OCI-LY7 (cell line): Measurements from ENCODE around the gene ACOX1. TPM values are rescaled to one million over a fixed set of nuclear protein-coding genes. Genes with fewer than 3 reads are reported as not detected.

Experiments
- BruUV-seq: library from RNA; stranded (reverse); fragments of 400-500 nt; replicated peaks from 2 replicates; lab custom pipeline; 2021; lab: Mats Ljungman, UMichigan
- CTCF ChIA-PET: fragments of 300-600 bp; sonication (Branson Sonifier 250); formaldehyde crosslinking; loops from one replicate; lab custom pipeline; 2022; ENCODE audit warnings: antibody characterized with exemption; ENCODE audit not compliant: unreplicated experiment; lab: Charles Lee
- POLR2A ChIA-PET: fragments of 300-600 bp; sonication (Branson Sonifier 250); formaldehyde crosslinking; loops from one replicate; lab custom pipeline; 2022; ENCODE audit warnings: antibody characterized with exemption; lab: Charles Lee
- DNase-seq: peaks from one replicate; pipeline ENCODE4 v3.0.0-alpha.2; 2015; ENCODE audit warnings: low spot score
- H2AFZ ChIP-seq: fragments of 200-600 bp; sonication (generic), shearing (Covaris generic); 2 replicates; pipeline ENCODE4 v1.6.1; 2014; ENCODE audit warnings: mild to moderate bottlenecking, antibody characterized with exemption, low read length, moderate library complexity
- H3K27ac ChIP-seq: fragments of 200-600 bp; sonication (generic); 2 replicates; pipeline ENCODE4 v1.5.1; 2014; ENCODE audit warnings: mixed run types, low read depth, mild to moderate bottlenecking, moderate library complexity, low read length, inconsistent platforms; ENCODE audit not compliant: poor library complexity, severe bottlenecking
- H3K36me3 ChIP-seq: fragments of 200-600 bp; sonication (generic); 2 replicates; pipeline ENCODE4 v1.6.1; 2014; ENCODE audit warnings: mild to moderate bottlenecking, antibody characterized with exemption, low read length, moderate library complexity, mixed read lengths; ENCODE audit not compliant: insufficient read depth
- H3K4me1 ChIP-seq: fragments of 200-600 bp; sonication (generic); 2 replicates; pipeline ENCODE4 v1.5.1; 2014; ENCODE audit warnings: mild to moderate bottlenecking, low read length; ENCODE audit not compliant: insufficient read depth, poor library complexity, severe bottlenecking
- H3K4me2 ChIP-seq: fragments of 200-600 bp; sonication (generic); 2 replicates; pipeline ENCODE4 v1.6.1; 2014; ENCODE audit warnings: mild to moderate bottlenecking, low read length
- H3K4me3 ChIP-seq: fragments of 200-600 bp; sonication (generic); 2 replicates; pipeline ENCODE4 v1.5.1; 2014; ENCODE audit warnings: mild to moderate bottlenecking, low read depth, low read length; ENCODE audit not compliant: poor library complexity, severe bottlenecking
- H3K79me2 ChIP-seq: fragments of 200-600 bp; sonication (generic); 2 replicates; pipeline ENCODE4 v1.6.1; 2016; ENCODE audit warnings: low read depth, mild to moderate bottlenecking, low read length, moderate library complexity, mixed read lengths; ENCODE audit not compliant: insufficient read depth
- H3K9me2 ChIP-seq: fragments of 200-600 bp; sonication (generic); 2 replicates; pipeline ENCODE4 v1.6.1; 2016; ENCODE audit warnings: mild to moderate bottlenecking, low read length, mixed read lengths; ENCODE audit not compliant: insufficient read depth
- H3K9me3 ChIP-seq: fragments of 200-600 bp; sonication (generic); 2 replicates; pipeline ENCODE4 v1.6.1; 2014; ENCODE audit warnings: mild to moderate bottlenecking, mixed run types, low read length, mixed read lengths
- H4K20me1 ChIP-seq: fragments of 200-600 bp; sonication (generic); 2 replicates; pipeline ENCODE4 v1.6.1; 2014; ENCODE audit warnings: mild to moderate bottlenecking, antibody characterized with exemption, low read length, moderate library complexity, mixed read lengths; ENCODE audit not compliant: insufficient read depth
- EZH2phosphoT487 ChIP-seq: fragments of 200-600 bp; sonication (generic); IDR thresholded peaks from 2 replicates; pipeline ENCODE4 v1.6.1; 2018; ENCODE audit warnings: low read depth, borderline replicate concordance, mild to moderate bottlenecking, mixed run types, antibody characterized with exemption, low read length, moderate library complexity, mixed read lengths
- intact Hi-C: fragments of 100-400 bp; cut with micrococcal nuclease; formaldehyde crosslinking; loops from one replicate; pipeline ENCODE4 v1.10.0; 2022; ENCODE audit not compliant: unreplicated experiment
- total RNA-seq, 2 experiments: library from RNA; depleted of rRNA in 1 of 2; stranded (reverse); fragments of >200 nt in 1 of 2; shearing (Covaris generic) in 1 of 2; gene quantifications; 2 replicates each; pipeline ENCODE4 v1.2.3, GENCODE V29; 2014 to 2022
- TF ChIP-seq, protein P1 (sequence below): fragments of 200-600 bp; sonication (generic); conservative IDR thresholded peaks from 2 replicates; pipeline ENCODE4 v1.5.1; 2014; ENCODE audit warnings: mild to moderate bottlenecking, antibody characterized with exemption, low read length, moderate library complexity, mixed read lengths

The ACOX1 gene
- total RNA-seq, 2 experiments from 2014 or later: 22.6 to 34.6 TPM

DNA sequence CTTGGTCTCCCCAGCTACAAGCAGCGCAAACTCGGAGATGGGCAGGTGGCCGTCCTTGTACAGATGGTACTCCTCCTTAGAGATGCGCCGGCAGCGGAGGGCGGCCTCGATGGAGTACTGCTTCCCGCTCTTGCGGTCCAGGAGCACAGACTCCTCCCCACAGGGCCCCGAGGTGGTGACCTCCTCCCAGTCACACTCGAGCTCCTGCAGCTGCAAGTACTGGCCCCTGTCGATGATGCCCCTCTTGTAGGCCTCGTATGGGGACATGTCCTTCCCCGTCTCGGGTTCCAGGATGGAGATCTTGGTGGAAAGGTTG is 28.8 kb upstream of the ACOX1 start:
- Histone ChIP-seq H2AFZ (no peak overlapping the region), H3K27ac (no peak overlapping the region), H4K20me1 (no peaks in the 10 kb centered on the region), H3K36me3 (peaks cover 12% of the 10 kb centered on the region; the same call in 1 of the 2 replicates), H3K4me2 (no peak overlapping the region), H3K9me3 (no peaks in the 10 kb centered on the region), H3K4me3 (no peak overlapping the region), H3K9me2 (no peaks in the 10 kb centered on the region), H3K79me2 (no peaks in the 10 kb centered on the region), H3K4me1 (no peaks in the 10 kb centered on the region)
- POLR2A ChIA-PET: no interaction called here
- no TSS peak for BruUV-seq
- TF ChIP-seq, protein P1, sequence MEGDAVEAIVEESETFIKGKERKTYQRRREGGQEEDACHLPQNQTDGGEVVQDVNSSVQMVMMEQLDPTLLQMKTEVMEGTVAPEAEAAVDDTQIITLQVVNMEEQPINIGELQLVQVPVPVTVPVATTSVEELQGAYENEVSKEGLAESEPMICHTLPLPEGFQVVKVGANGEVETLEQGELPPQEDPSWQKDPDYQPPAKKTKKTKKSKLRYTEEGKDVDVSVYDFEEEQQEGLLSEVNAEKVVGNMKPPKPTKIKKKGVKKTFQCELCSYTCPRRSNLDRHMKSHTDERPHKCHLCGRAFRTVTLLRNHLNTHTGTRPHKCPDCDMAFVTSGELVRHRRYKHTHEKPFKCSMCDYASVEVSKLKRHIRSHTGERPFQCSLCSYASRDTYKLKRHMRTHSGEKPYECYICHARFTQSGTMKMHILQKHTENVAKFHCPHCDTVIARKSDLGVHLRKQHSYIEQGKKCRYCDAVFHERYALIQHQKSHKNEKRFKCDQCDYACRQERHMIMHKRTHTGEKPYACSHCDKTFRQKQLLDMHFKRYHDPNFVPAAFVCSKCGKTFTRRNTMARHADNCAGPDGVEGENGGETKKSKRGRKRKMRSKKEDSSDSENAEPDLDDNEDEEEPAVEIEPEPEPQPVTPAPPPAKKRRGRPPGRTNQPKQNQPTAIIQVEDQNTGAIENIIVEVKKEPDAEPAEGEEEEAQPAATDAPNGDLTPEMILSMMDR: no peak
- TF ChIP-seq EZH2phosphoT487: no peak
- intact Hi-C loops: loop anchor here (5.0 kb wide), 1 partner anchor 151 kb away; the partner anchor contains the start of gene WBP2
- CTCF ChIA-PET: interaction anchor here (0.6 kb wide), 1 partner anchor 14 kb away, joined by 6 read pairs; no protein-coding TSS in a partner anchor
- no peak for DNase-seq

DNA sequence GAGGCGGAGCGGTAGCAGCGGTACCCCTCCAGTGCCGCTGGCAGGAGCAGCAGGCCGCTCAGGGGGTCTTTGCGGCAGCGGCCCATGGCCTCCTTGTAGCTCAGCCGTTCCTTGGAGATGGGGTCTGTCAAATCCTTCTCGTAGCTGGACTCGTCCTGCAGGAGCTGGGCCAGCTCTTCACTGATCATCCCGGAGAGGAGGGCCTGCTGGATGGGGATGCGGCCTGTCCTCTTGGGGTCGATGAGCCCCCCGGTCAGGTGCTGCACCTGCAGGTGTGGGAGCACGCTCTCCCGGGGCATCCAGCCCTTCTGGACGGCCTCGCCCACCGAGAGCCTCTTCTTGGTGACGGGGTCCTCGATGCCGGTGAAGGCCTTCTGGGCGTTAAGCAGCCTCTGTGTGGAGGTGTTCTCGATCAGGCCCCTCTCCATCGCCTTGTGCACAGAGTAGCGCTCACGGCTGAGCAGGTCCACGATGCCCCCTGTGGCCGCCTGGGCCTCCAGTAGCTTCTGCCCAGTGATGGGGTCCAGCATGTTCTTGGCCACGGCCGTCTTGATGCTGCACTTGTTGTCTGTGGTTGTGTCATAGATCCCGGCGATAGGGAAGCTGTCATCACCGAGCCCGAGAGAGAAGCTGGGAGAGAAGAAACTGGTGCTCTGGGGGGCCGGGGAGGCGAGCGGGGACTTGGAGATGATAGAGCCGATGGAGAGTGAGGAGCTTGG is 28.3 kb upstream of the ACOX1 start:
- H3K9me3 ChIP-seq: no peaks in the 10 kb centered on the region
- no peaks in the 10 kb centered on the region for H3K4me1 ChIP-seq
- BruUV-seq: no TSS peak
- peaks cover 12% of the 10 kb centered on the region; the same call in 1 of the 2 replicates for H3K36me3 ChIP-seq
- no peak for DNase-seq
- H3K27ac ChIP-seq: no peak overlapping the region
- H3K4me3 ChIP-seq: no peak overlapping the region
- CTCF ChIA-PET: interaction anchor here (0.6 kb wide), 2 partner anchors 14 to 26 kb away, joined by 4 to 6 read pairs; no protein-coding TSS in a partner anchor
- H3K79me2 ChIP-seq: no peaks in the 10 kb centered on the region
- no peaks in the 10 kb centered on the region for H4K20me1 ChIP-seq
- POLR2A ChIA-PET: no interaction called here
- intact Hi-C loops: loop anchor here (5.0 kb wide), 1 partner anchor 150 kb away; the partner anchor contains the start of gene WBP2
- TF ChIP-seq, protein P1: no peak
- H3K9me2 ChIP-seq: no peaks in the 10 kb centered on the region
- no peak overlapping the region for H3K4me2 ChIP-seq
- H2AFZ ChIP-seq: no peak overlapping the region
